GM19467 (cell line): ENCODE measurements around the gene PLEKHG3.
"Not testable (repeated sequence)": the region's sequence is repeated elsewhere in the genome, so short reads cannot be mapped to it uniquely, and the experiment has no call there.

ENCODE experiments used
- ATAC-seq: cut with Tn5 transposase; IDR thresholded peaks from one replicate; pipeline ENCODE4 v1.9.1; 2021; ENCODE audit warnings: mild to moderate bottlenecking, moderate library complexity; ENCODE audit not compliant: unreplicated experiment

Gene PLEKHG3

DNA sequence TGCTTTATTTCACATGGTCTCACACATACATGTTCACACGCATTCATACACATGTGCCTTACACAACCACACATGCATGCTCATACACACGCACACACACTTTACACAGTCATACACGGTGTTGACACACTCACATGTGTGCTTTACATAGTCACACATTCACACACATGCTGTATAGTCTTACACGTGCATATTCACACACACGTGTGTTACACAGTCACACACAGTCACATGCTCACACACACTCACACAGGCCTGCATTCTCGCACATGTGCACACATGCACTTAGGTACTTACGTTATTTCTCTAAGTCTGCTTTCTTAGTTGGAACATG, 18.0 kb upstream of the PLEKHG3 start:
- ATAC-seq: no peak

DNA sequence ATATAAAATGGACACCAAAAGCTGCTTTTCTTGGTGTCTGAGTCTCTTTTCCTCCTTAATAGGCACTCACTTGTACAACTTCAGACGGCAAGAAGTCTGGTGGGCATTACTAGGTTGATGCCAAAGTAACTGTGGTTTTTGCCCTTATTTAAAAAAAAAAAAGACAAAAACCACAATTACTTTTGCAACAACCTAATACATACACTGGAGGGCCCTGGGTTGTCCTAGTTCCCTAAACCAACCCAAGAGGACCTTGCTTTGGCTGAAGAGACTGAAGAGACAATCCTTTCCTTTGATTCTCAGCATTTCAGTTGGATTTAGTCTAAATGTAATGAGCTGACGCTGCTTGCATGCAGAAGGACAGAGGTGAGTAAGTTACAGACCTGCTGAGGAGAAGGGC, 16.2 kb upstream of the PLEKHG3 start:
- ATAC-seq: no peak

DNA sequence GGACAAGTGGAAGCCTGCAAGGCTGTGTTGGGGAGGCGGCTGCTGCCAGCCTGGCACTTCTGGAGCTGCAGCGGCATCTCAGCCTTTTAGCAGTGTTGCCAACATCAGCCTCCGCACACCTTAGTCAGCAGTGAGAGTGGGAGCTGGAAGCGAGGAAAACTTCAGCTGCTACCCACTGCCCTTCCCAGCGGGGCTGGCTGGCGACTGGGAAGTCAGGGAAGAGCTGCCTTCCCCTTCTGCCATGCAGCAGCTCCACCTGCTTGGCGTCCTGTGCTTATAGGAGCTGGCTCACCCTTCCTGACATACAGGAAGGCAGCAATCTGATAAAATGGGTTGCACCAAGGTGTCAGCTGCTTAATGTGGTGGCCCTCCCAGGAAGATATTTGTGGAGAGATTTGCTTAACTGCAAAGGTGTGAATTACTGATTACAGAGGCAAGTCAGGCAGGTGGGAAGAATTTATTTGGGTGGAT, 15.4 kb upstream of the PLEKHG3 start:
- ATAC-seq: no peak

DNA sequence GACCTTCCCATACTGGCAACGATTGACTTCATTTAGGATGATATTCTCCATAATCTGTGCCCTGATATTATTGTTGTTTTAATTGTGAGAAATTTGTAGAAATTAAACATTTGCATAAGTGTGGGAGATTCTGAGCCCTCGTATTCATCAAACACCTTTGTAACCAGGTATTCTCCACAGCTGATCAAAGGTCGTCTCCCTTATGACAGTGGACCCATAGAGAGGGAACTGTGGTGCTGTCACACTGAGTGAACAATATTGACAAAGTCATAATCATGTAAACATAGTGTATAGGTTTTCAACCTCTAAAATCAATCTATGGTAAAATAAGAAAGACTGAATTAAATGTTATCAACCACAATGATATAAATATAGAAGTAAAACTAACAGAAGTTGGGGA, 14.9 kb upstream of the PLEKHG3 start:
- no peak for ATAC-seq

DNA sequence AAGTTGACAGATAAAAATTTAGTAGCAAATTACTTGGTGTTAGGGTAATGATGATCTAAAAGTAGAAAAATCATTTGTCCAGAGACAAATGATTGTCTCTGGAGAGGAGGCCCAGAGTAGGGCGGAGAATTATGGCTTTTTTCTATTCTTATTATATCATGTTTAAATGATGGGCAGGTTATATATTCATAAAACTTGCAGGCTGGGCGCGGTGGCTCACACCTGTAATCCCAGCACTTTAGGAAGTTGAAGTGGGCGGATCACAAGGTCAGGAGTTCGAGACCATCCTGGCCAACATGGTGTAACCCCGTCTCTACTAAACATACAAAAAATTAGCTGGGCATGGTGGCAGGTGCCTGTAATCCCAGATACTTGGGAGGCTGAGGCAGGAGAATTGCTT, 13.6 kb upstream of the PLEKHG3 start:
- ATAC-seq: not testable (repeated sequence)

DNA sequence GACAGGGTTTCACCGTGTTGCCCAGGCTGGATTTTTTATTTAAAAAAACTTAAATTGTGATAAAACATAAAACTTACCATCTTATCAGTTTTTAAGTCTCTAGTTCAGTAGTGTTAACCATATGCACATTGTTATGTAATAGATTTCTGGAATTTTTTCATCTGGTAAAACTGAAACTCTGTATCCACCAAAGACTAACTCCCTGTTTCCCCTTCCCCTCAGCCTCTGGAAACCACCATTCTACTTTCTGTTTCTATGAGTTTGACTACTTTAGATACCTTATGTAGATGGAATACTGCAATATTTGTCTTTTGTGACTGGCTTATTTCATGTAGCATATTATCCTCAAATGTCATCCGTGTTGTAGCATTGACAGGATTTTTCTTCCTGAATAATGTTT, 12.8 kb upstream of the PLEKHG3 start:
- ATAC-seq: no peak

DNA sequence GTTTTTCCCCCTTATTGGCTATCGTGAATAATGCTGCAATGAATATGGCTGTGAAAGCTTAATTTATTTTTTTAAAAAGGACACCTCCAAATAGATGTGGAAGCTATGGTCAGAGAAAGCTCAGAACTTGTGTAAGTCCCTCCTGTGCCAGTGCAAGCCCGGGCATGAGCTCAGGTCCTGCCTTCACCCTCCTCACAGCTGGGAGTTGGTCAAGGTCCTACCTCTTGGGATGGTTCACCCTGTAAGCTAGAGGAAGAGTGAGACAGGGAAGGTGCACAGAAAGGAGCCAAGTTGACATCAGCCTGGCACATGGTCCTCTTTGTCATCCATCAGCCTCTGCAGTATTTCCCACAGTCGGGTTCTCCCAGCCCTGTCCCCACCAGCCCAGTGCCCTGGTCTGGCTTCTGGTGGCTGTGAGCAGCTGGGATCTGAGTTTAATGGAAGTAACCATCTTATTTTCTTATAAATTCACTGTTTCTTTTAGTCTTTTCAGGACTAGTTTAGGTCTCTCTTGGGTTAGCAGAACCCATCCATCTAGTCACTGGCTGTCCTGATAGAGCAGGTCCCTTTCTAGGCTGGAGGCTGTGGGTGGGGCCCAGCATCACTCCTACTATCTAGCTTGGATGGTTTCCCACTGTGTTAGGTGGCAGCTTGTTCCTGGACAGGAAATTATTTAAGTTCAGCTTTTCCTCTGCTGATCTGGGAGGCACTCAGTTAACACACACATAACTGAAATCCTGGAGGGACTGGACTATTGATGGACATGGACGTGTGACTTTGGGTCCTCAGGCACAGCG, 11.8 kb upstream of the PLEKHG3 start:
- ATAC-seq: no peak

DNA sequence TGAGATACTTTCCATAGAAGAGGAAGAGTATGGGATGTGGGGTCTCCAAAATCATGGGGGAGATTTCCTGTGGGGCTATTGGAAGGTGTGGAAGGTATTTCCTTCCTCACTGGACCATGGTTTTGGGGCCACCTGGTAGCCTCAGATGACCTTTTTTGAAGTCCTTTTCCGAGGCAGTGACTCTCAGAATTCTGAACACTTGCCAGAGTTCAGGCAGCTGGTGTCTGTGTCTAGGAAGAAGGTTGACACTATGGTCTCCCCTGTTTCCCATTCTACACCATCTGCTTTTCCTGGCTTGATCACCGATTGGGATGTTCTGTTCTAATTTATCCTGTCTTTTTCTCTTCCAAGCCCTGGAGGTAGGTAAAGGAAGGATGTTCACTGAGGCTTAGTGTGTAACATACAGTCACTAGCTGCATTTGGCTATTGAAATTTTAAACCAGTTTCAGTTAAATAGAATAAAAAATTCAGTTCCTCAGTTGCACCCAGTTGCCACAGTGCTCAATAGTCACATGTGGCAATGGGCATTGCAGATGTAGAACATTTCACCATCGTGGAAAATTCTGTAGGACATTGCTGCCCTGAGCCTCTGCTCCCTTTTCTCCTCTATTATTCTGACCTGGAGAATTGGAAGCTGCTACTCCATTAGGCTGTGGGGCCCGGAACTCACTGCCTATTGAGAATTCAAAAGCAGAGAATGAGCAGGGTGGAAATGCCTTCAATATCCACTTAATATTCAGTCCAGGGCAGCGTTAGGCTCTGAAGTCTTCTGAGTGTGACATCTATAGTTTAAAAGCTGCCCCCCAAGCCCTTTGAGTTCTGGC, 11.0 kb upstream of the PLEKHG3 start:
- no peak for ATAC-seq

DNA sequence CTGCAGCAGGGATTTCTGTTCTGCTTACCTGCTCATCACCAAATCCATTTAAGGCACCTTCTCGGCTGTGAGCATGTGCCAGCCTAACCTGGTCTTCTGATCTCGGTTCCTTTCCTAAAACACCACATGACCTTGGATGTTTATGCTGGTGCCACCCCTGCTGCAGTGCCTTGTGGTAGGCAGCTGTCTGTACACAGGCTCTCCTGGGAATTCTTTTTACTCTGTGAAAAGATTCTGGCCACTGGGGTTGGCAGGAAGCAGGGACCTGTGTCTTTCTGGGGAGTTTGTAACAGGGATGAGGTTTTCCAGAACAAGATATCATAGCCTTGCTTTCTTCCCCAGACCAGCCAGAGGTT, 10.4 kb upstream of the PLEKHG3 start:
- no peak for ATAC-seq

DNA sequence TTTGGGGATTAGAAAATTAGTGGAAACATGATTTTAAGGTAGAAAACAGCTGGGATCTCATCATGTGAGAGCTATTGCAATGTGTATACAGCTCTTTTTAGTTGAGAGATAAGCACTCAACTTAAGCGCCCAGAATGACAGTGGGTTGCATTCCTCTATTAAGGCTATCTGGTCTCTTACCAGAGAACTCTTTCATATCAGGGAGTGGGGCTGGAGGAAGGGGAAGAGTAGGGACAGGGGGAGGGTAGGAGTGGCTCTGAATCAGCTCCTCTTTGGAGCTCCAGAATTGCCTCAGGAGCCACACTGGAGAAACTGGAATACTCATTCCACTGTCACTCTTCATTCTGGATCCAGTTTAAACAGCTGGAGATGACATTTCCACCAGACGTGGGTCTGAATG, 9.2 kb upstream of the PLEKHG3 start:
- no peak for ATAC-seq

DNA sequence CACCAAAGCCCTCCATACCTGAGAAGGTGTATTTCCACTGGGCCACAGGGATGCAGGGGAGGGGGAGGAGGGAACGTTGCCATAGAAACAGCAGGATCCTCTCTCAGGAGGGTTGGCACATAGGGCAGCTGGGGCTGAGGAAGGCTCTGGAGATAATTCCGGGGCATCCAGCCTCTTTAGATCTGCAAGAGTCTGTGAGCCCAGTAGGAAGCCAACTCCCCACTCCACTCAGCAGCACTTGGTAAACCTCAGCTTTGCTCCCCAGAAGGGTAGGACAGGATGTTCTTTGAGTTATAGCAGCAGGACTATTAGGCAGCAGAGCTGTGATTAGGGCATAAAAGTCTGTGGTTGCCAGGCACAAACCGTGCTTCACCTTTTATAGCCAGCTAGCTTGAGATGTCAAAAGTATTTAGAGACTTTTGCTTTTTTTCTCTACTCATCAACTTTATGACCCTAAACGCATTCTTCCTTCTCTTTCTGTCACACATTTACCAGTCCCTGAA, 7.8 kb upstream of the PLEKHG3 start:
- ATAC-seq: no peak

DNA sequence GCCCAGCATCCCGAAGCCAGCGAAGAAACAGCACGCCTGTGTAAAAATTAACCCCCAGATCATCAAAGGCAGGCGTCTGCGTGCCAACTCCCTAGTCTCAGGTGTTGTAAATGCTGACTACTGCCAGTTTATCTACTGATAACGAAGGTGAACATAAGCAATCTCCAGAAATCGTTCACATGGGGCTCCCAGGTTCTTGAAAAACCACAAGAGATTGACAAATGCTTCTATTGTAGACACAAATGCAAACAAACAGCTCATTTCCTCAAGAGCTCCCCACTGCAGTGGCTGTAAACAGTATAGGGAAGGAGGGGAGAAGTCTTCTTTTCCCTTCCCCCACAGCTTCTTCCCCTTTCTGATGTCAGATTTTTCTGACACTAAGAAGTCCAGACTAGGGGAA, 5.3 kb upstream of the PLEKHG3 start:
- no peak for ATAC-seq

DNA sequence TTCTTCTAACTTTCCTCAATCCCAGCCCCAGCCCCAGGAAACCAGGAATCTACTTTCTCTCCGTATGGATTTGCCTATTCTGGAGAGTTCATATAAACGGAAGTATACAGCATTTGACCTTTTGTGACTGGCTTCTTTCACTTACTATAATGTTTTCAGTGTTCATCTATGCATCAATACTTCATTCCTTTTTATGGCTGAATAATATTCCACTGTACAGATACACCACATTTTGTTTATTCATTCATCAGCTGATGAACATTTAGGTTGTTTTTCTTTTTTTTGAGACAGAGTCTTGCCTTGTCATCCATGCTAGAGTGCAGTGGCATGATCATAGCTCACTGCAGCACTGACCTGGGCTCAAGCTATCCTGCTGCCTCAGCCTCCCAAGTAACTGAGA, 3.9 kb upstream of the PLEKHG3 start:
- ATAC-seq: no peak

DNA sequence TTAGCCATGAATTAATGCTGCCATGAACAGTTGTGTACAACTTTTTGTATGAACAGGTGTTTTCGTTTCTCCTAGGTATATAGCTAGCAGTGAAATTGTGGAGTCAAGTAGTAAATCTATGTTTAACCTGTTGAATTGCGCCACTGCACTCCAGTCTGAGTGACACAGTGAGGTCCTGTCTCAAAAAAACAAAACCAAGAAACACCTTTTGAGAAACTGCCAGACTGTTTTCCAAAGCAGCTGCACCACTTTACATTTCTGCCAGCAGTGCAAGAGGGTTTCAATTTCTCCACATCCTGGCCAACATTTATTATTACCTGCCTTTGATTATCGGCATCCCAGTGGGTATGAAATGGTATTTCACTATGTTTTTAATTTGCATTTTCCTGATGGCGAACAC, 3.3 kb upstream of the PLEKHG3 start:
- ATAC-seq: no peak

DNA sequence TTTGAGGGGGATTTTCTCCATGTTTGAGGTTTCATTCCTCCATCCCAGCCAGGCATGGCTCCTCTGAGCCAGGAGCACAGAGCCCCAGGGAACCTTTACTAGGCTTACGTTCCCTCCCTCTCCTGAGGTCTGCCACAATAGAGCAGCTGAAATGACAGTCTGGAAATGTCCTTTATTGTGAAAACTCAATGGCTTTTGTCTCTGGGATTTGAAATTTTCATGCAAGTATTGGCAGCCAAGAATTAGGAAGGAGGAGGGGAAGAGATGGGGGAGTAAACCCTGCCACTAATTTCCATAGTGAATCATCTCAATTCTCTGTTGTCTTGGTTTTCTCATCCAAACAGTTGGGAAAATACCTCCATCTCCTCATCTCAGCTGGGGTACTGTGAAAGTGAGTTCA, 2.6 kb upstream of the PLEKHG3 start:
- ATAC-seq: no peak

DNA sequence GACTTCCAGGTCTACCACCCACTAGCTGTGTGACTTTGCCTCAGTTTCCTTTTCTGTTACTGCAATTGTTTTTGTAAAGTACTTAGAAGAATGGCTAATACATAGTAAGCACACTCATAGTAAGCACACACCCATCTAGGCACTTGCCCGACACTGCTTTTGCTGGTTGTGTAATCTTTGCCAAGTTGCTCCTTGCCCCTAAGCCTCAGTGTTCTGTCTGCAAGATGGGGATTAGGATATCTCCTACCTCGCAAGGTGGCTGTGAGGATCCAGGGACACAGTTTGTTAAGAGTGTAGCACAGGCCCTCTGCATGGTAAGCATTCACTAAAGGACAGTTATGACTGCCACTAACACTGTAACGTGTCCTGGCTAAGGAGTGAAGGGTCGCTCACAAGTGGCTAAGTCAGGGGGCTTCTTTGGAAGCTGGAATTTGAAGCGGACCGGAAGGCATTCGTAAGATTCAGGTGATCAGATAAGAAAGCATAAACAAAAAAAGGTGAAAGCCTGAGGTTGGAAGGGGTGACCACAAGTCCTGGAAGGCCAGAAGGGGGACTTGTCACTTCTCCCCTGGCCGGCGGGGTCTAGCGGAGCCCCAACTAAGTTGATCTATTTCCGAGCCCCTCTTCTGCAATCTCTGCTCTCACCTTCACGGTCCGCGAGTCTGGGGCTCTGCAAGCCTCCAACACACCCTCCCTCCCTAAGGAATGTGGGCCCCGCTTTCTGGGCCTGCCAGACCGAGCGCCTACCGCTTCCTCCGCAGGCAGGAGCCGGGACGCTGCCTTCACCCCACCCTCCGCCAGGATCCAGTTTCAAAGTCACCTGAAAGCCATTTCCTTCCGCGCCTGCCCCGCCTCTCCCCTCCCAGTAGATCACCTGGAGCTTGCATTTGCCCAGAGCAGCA, 1.5 kb upstream of the PLEKHG3 start:
- no peak for ATAC-seq

DNA sequence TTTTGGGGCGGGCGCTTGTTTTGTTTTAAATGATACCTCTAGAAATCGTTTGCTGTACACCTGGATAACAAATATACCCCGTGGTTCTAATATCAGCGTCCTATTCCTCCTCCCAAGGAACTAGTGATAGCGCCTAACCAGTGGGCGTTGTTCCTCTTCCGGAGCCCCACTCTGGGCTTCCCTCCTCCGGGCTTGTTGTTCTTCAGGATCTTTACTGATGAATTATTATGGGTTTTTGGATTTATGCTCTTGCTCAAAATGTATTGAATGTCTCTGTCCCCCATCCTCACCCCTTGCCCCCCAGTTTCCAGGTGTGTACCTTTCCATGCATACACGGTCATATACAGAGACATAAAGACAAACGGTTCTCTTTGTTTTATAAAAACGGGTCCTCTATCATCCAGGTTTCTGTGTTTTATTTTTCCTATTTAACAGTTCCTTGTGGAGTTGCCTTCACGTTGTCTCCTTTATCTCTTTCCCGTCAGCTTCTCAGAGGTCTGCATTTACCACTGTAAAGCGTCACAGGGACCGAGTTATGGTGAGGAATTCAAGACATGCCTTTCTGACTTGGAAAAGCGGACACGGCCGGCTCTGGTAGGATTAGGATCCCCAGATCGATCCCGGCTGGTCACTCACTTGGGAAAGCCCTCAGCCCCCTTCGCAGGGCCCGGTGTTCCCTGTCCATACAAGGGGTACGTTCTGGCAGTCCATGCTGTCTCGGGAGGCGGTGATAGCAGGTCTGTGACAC, 655 bp upstream of the PLEKHG3 start:
- no peak for ATAC-seq

DNA sequence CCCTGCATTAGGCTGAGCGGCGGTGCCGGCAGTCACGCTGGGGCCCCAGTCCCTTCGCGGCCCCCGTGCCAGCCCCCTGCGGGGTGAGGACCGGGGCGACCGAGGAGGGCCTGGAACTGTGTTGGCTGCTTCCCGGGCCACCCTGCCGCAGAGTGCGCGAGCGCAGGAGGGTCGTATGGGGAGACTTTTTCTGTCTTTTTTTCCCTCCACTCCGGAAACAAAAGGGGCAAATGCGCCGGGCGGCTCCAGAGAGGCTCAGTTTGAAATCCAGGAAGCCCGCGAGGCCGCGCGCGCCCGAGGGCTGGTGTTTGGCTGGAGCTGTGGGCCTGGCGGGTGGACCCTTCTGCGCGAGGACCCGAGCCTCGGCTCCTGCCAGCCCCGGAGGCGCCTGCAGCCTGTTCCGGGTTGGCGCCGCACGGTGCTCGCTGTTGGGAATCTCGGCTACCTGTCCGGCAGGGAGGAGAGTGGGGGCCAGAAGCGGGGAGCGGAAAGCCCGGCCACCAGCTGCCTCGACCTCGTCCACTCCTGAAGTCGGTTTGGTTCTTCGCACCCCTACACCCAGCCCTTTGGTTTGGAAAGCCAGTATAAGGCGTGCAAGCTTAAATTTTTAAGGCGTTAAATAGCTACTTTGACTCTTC, 638 bp downstream of the PLEKHG3 start:
- ATAC-seq: no peak

DNA sequence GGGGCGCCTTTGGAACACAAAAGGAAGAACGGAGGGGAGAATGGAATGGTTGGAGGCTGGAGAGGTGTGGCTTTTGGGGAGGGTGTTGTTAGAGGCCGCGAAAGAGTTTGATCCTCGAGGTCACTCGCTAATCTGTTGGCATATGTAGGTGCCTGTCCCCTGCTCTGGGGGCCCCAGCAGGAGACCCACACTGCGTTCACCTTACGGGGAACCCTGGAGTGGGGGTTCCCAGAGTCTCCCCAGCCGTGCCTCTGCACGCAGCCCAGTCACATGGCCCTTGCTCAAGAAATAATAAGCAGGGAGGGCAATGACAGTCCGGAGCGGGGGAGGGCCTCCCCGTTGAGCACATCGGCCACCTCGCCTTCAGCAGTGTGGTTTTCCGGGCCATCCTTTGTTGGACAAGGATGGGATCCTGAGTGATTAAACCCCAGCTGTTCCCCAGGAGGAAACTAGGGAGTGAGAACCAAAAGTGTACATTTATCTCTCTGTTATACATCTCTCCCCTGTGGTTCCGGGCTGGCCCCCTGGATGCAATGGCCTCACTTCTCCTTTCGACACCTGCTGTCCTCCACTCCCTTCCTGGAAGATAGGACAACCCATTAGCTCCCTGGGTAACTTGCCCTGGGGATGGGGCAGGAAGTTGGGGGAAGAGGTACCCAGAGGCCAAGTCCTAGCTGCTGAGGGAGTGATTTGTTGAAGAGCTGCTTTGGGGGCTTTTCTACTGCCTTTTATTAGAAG, 1.3 kb downstream of the PLEKHG3 start:
- ATAC-seq: no peak
